BJ (cell line): ENCODE results near the gene DLGAP1. TPM values are rescaled to one million over a fixed set of nuclear protein-coding genes. Genes with fewer than 3 reads are reported as not detected.
"Not testable (repeated sequence)": the region's sequence is repeated elsewhere in the genome, so short reads cannot be mapped to it uniquely, and the experiment has no call there.

ENCODE experiments used
- CTCF ChIA-PET: fragments of 350-600 bp; formaldehyde crosslinking; extraction: SDS; loops from one replicate; lab custom pipeline; 2021; ENCODE audit warnings: antibody characterized with exemption, inconsistent platforms; lab: Yijun Ruan, JAX
- POLR2A ChIA-PET: fragments of 300-600 bp; sonication (Branson Sonifier 250); formaldehyde crosslinking; extraction: SDS; loops from one replicate; lab custom pipeline; 2021; ENCODE audit warnings: antibody characterized with exemption; lab: Charles Lee
- DNase-seq: peaks from one replicate; pipeline ENCODE4 v3.0.0-alpha.2; 2011; ENCODE audit warnings: low read depth
- H3K27me3 ChIP-seq: 2 replicates; pipeline ENCODE4 v1.6.0; 2011; ENCODE audit warnings: low read length; ENCODE audit not compliant: control insufficient read depth, insufficient read depth
- H3K36me3 ChIP-seq: 2 replicates; pipeline ENCODE4 v1.5.1; 2011; ENCODE audit warnings: low read length; ENCODE audit not compliant: control insufficient read depth, insufficient read depth
- H3K4me3 ChIP-seq: 2 replicates; pipeline ENCODE4 v1.5.1; 2011; ENCODE audit warnings: low read depth, mild to moderate bottlenecking, control low read depth, low read length
- CTCF ChIP-seq: IDR thresholded peaks from 2 replicates; pipeline ENCODE4 v1.5.1; 2011; ENCODE audit warnings: low read depth, mild to moderate bottlenecking, control low read depth, inconsistent platforms, low read length, moderate library complexity; ENCODE audit not compliant: insufficient read depth
- polyA plus RNA-seq: library from polyadenylated mRNA; depleted of rRNA; stranded (reverse); fragments of >200 nt; gene quantifications from 2 replicates; pipeline ENCODE4 v1.2.3, GENCODE V29; 2011

Gene DLGAP1
- polyA plus RNA-seq, 1 experiment, result 0.02 TPM

DNA sequence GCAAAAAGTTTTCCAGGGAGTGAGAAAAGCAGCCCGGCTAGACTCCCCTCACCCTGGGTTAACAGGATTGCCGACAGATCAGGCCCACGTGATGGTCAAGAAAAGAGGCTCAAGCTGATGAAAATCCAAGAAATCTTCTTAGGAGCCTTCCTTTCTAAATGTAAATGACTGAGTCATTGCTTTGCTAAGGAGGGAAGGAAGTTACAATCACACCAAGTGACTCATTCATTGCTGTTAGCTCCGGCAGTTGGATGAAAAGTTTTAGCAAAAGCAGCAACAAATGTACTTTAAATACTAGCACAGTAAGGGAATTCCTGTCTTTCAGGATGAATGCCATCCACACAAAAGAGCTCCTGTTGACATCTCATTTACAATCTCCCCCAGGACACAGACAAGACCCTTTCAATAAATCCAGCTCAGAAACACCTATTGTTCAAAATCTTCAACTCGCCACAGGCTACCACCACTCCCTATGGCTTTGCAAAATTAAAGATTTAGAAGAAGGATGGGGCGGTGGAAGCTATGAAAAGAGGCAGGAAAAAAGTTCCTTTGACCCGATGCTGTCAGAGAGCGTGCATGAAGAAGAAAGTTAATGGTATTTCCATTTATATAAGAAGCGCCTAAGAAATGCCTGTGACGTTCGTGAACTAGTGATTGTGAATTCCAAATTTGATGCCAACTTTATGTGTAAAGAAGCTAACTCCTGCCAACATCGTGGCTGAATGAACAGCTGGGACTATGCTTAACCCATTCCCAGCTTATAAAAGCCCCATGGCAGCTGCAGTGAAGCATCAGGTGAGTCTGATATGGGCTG, 851.5 kb downstream of the DLGAP1 start:
- no peak for TF ChIP-seq CTCF
- no peaks in the 10 kb centered on the region for H3K27me3 ChIP-seq
- ChIA-PET CTCF (interaction anchor here (0.6 to 3.3 kb wide), 7 partner anchors 9 to 148 kb away, joined by 3 to 47 read pairs (median 3); no protein-coding TSS in a partner anchor), POLR2A (interaction anchor here (0.5 to 2.1 kb wide), 7 partner anchors 9 to 616 kb away, joined by 3 to 20 read pairs (median 5); no protein-coding TSS in a partner anchor)
- H3K36me3 ChIP-seq, result no peaks in the 10 kb centered on the region
- DNase-seq, result peak; percentile 95
- H3K4me3 ChIP-seq, result peak overlapping the region; percentile 45

DNA sequence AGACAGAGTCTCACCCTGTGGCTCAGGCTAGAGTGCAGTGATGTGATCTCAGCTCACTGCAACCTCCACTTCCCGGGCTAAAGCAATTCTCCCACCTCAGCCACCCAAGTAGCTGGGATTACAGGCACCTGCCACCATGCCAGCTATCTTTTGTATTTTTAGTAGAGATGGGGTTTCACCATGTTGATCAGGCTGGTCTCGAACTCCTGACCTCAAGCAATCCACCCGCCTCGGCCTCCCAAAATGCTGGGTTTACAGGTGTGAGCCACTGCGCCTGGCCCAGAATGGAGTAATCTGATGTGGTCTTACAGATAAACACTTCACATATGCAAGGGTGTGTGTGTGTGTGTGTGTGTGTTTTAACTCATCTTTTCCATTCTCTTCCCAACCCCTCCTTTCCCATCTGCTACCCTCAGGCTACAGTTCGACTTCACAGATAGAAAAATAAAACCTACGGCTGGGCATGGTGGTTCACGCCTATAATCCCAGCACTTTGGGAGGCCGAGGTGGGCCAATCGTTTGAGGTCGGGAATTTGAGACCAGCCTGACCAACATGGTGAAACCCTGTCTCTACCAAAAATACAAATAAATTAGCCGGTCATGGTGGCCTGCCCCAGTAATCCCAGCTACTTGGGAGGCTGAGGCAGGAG, 853.9 kb downstream of the DLGAP1 start:
- H3K4me3 ChIP-seq, DNase-seq, POLR2A ChIA-PET, H3K27me3 ChIP-seq, H3K36me3 ChIP-seq: not testable (repeated sequence)
- CTCF ChIA-PET, result interaction anchor here (3.0 to 3.3 kb wide), 2 partner anchors 7 to 64 kb away, joined by 19 to 47 read pairs; no protein-coding TSS in a partner anchor

DNA sequence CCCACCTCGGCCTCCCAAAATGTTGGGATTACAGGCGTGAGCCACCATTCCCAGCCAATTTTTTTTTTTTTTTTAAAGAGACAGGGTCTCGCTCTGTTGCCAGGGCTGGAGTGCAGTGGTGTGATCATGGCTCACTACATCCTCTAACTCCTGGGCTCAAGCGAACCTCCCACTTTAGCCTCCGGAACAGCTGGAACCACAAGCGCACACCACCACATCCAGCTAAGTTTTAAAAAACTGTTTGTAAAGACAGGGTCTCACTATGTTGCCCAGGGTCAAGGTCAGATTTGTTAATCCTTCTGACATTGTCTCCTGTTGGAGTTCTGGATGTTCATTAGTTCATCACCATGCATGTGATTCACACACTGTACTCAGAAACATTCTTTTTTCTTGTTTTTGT, 855.2 kb downstream of the DLGAP1 start:
- POLR2A ChIA-PET, result no interaction called here

DNA sequence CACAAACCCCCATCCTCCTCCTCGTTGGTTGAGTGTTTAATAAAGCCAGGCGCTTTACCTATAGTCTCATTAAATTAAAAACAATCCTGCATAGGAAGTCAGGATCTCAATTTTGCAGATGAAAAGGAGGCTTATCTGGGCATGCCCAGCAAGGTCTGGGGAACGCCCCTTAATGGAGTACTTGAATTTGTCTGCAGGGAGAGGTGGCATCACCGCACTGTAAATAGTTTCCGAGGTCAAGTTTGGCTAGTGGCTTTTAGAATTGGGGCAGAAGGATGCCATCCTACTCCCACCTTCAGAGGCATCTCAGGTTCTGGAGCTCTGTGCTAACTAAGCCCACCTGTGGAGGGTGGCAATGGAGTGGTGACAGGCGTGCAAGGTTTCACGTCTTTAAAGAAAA, 855.9 kb downstream of the DLGAP1 start:
- ChIA-PET POLR2A (no interaction called here), CTCF (interaction anchor here (0.6 to 2.0 kb wide), 3 partner anchors 51 to 304 kb away, joined by 3 to 7 read pairs (median 3); no protein-coding TSS in a partner anchor)
- Histone ChIP-seq H3K27me3 (no peaks in the 10 kb centered on the region), H3K4me3 (no peak overlapping the region), H3K36me3 (no peaks in the 10 kb centered on the region)
- DNase-seq, result no peak
- TF ChIP-seq CTCF, result no peak

More for the DNA sequence above, 855.2 kb downstream of the DLGAP1 start:
- no peaks in the 10 kb centered on the region for H3K27me3 ChIP-seq
- CTCF ChIA-PET, result interaction anchor here (1.1 to 2.0 kb wide), 2 partner anchors 66 to 304 kb away, joined by 3 to 7 read pairs; no protein-coding TSS in a partner anchor
- no peak for TF ChIP-seq CTCF
- no peaks in the 10 kb centered on the region for H3K36me3 ChIP-seq
- no peak overlapping the region for H3K4me3 ChIP-seq
- DNase-seq, result no peak

GRCh38 chr18:3598581-3598980, 856.5 kb downstream of the DLGAP1 start:
- no peak for TF ChIP-seq CTCF
- CTCF ChIA-PET, result interaction anchor here (1.4 to 2.0 kb wide), 2 partner anchors 14 to 68 kb away, joined by 4 to 7 read pairs; no protein-coding TSS in a partner anchor

More at GRCh38 chr18:3598581-3598980, 856.5 kb downstream of the DLGAP1 start:
- POLR2A ChIA-PET, result no interaction called here
- no peak for DNase-seq
- H3K4me3 ChIP-seq, result no peak overlapping the region
- H3K27me3 ChIP-seq, result no peaks in the 10 kb centered on the region
- no peaks in the 10 kb centered on the region for H3K36me3 ChIP-seq
